ENCODE results near the gene PBX3.

The PBX3 gene

GRCh38 chr9:125966959-125967711, 220.0 kb downstream of the PBX3 start:
- TF ChIP-seq SP1 (IDR thresholded peaks at IDR 0.05) = no peak
- DNase-seq (ENCODE audit: extremely low spot score) = no peak
- ChIA-PET POLR2A (no interaction called here), CTCF (no interaction called here)

- no peak for DNase-seq (ENCODE audit: extremely low spot score)
- ChIA-PET CTCF (no interaction called here), POLR2A (no interaction called here)
- TF ChIP-seq HDGF (IDR thresholded peaks at IDR 0.05; ENCODE audit: borderline replicate concordance) (no peak), PKNOX1 (IDR thresholded peaks at IDR 0.05) (no peak), ELF4 (IDR thresholded peaks at IDR 0.05) (no peak), SP1 (IDR thresholded peaks at IDR 0.05) (no peak)
These were observed 221.7 kb downstream of the PBX3 start for GRCh38 chr9:125968714-125969374.

GRCh38 chr9:125969462-125969861, 222.3 kb downstream of the PBX3 start:
- CTCF ChIA-PET = no interaction called here
- no peak for DNase-seq (ENCODE audit: extremely low spot score)
- POLR2A ChIA-PET = no interaction called here
- TF ChIP-seq HDGF (IDR thresholded peaks at IDR 0.05; ENCODE audit: borderline replicate concordance) (no peak), SUZ12 (IDR thresholded peaks at IDR 0.05) (no peak), NFRKB (IDR thresholded peaks at IDR 0.05) (no peak), TARDBP (IDR thresholded peaks at IDR 0.05) (no peak), ARNT (IDR thresholded peaks at IDR 0.05) (no peak), FOXK2 (IDR thresholded peaks at IDR 0.05) (no peak), ZNF384 (IDR thresholded peaks at IDR 0.05) (no peak), FOXM1 (IDR thresholded peaks at IDR 0.05; ENCODE audit: borderline replicate concordance) (no peak), ELF4 (IDR thresholded peaks at IDR 0.05) (no peak), CTBP1 (IDR thresholded peaks at IDR 0.05; ENCODE audit: borderline replicate concordance) (no peak)

- TF ChIP-seq ZNF384 (IDR thresholded peaks at IDR 0.05) (no peak), TARDBP (IDR thresholded peaks at IDR 0.05) (no peak), HDGF (IDR thresholded peaks at IDR 0.05; ENCODE audit: borderline replicate concordance) (no peak), CTBP1 (IDR thresholded peaks at IDR 0.05; ENCODE audit: borderline replicate concordance) (no peak), FOXM1 (IDR thresholded peaks at IDR 0.05; ENCODE audit: borderline replicate concordance) (no peak), ELF4 (IDR thresholded peaks at IDR 0.05) (no peak), FOXA1 (IDR thresholded peaks at IDR 0.05) (no peak), ARNT (IDR thresholded peaks at IDR 0.05) (no peak), BHLHE40 (IDR thresholded peaks at IDR 0.05; ENCODE audit: borderline replicate concordance) (no peak)
- POLR2A ChIA-PET = no interaction called here
- CTCF ChIA-PET = no interaction called here
- DNase-seq (ENCODE audit: extremely low spot score) = no peak
These were observed 222.7 kb downstream of the PBX3 start for GRCh38 chr9:125969868-125970267.

GRCh38 chr9:125970340-125970739, 223.2 kb downstream of the PBX3 start:
- no peak for DNase-seq (ENCODE audit: extremely low spot score)
- POLR2A ChIA-PET = no interaction called here

GRCh38 chr9:125971050-125971449, 223.9 kb downstream of the PBX3 start:
- no peak for DNase-seq (ENCODE audit: extremely low spot score)
- CTCF ChIA-PET = no interaction called here
- no peak for TF ChIP-seq FOXK2 (IDR thresholded peaks at IDR 0.05)
- TF ChIP-seq L3MBTL2 (conservative IDR thresholded peaks at IDR 0.05) = no peak
- TF ChIP-seq SP1 (IDR thresholded peaks at IDR 0.05) = no peak
- TF ChIP-seq NFRKB (IDR thresholded peaks at IDR 0.05) = no peak
- no peak for TF ChIP-seq TARDBP (IDR thresholded peaks at IDR 0.05)
- no peak for TF ChIP-seq SUZ12 (IDR thresholded peaks at IDR 0.05)
- TF ChIP-seq BHLHE40 (IDR thresholded peaks at IDR 0.05; ENCODE audit: borderline replicate concordance) = no peak
- no peak for TF ChIP-seq LEF1 (IDR thresholded peaks at IDR 0.05; ENCODE audit: borderline replicate concordance)
- TF ChIP-seq ELF4 (IDR thresholded peaks at IDR 0.05) = no peak
- POLR2A ChIA-PET = no interaction called here

More at GRCh38 chr9:125970340-125970739, 223.2 kb downstream of the PBX3 start:
- no peak for TF ChIP-seq LEF1 (IDR thresholded peaks at IDR 0.05; ENCODE audit: borderline replicate concordance)
- no peak for TF ChIP-seq PKNOX1 (IDR thresholded peaks at IDR 0.05)
- no peak for TF ChIP-seq ZNF384 (IDR thresholded peaks at IDR 0.05)
- no peak for TF ChIP-seq SP1 (IDR thresholded peaks at IDR 0.05)
- CTCF ChIA-PET = no interaction called here

- DNase-seq (ENCODE audit: extremely low spot score) = no peak
- CTCF ChIA-PET = no interaction called here
- TF ChIP-seq TARDBP (IDR thresholded peaks at IDR 0.05) = no peak
- no peak for TF ChIP-seq FOXA1 (IDR thresholded peaks at IDR 0.05)
- no peak for TF ChIP-seq HDGF (IDR thresholded peaks at IDR 0.05; ENCODE audit: borderline replicate concordance)
- TF ChIP-seq SP1 (IDR thresholded peaks at IDR 0.05) = no peak
- TF ChIP-seq LEF1 (IDR thresholded peaks at IDR 0.05; ENCODE audit: borderline replicate concordance) = no peak
- TF ChIP-seq ZNF384 (IDR thresholded peaks at IDR 0.05) = no peak
- no peak for TF ChIP-seq NFRKB (IDR thresholded peaks at IDR 0.05)
- no peak for TF ChIP-seq FOXK2 (IDR thresholded peaks at IDR 0.05)
- no peak for TF ChIP-seq ELF4 (IDR thresholded peaks at IDR 0.05)
- no peak for TF ChIP-seq BHLHE40 (IDR thresholded peaks at IDR 0.05; ENCODE audit: borderline replicate concordance)
- TF ChIP-seq CTBP1 (IDR thresholded peaks at IDR 0.05; ENCODE audit: borderline replicate concordance) = no peak
- no peak for TF ChIP-seq ARNT (IDR thresholded peaks at IDR 0.05)
- no peak for TF ChIP-seq SUZ12 (IDR thresholded peaks at IDR 0.05)
- no peak for TF ChIP-seq L3MBTL2 (conservative IDR thresholded peaks at IDR 0.05)
- no peak for TF ChIP-seq FOXM1 (IDR thresholded peaks at IDR 0.05; ENCODE audit: borderline replicate concordance)
- TF ChIP-seq PKNOX1 (IDR thresholded peaks at IDR 0.05) = no peak
- POLR2A ChIA-PET = no interaction called here
These were observed 225.0 kb downstream of the PBX3 start for GRCh38 chr9:125972012-125972729.
